T47D (cell line): ENCODE data around the gene AFF3.

Experiments
- DNase-seq, 2 experiments: peaks; one replicate each; pipeline versions ENCODE4 v3.0.0 to v3.0.0-alpha.2; 2011 to 2012; ENCODE audit warnings: low read depth in 1 of 2, low spot score in 1 of 2
- JUND ChIP-seq: IDR thresholded peaks from 2 replicates; pipeline ENCODE4 v1.6.1; 2012; ENCODE audit warnings: low read depth
- in situ Hi-C: cut with HindIII; loops from 2 replicates; pipeline ENCODE4 v1.10.0; 2016; ENCODE audit warnings: low sequenced_read_pairs, low pct_unique_long_range_greater_than_20kb

AFF3 gene

DNA sequence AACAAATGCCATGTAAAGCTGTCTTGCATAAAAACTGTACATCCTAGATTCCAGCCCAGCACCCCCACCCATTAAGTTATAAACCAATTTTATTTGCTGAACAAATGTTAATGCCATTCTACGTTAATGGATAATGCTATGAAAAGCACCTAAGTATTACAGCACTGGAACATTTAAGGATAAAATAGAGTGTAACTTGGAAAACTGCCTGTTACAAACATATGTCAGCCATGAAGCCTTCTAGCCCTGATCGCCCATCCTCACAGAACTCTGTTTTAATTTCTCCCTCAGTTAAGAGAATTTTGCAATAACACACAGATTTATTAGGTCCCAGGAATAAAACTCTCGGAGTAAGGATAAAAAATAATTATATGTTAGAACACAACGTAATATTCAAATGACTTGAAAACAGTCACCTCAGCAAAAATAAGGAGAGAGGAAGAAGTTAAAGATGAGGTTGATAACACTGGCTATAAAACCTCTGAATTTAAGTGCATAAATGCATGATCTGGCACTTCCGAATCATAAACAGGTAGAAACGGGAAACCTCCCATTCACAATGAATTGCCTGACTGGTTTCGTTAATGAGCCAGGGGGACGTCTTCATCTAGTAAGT is 308.7 kb downstream of the AFF3 start:
- in situ Hi-C loops = no loop called here
- DNase-seq = no peak
- no peak for TF ChIP-seq JUND

DNA sequence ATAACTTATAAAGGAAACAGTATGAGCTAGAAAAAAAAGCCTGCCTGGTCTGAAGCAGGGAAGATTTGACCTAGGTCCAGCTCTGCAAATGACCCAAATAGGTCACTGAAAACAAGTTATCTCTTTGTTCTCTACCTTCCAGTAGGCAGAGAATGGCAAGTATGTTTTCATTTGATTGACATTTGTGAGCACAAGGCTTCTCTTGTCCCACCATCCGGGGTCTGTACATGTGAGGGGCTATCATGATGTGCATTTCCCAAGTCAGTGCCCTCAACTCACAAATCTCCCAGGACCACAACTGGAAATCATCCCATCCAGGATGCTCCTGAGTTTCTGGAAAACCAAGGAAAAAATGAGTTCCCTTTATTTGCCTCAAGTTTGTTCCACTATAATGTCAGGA is 309.5 kb downstream of the AFF3 start:
- in situ Hi-C loops = no loop called here
- DNase-seq = no peak
- TF ChIP-seq JUND = no peak

DNA sequence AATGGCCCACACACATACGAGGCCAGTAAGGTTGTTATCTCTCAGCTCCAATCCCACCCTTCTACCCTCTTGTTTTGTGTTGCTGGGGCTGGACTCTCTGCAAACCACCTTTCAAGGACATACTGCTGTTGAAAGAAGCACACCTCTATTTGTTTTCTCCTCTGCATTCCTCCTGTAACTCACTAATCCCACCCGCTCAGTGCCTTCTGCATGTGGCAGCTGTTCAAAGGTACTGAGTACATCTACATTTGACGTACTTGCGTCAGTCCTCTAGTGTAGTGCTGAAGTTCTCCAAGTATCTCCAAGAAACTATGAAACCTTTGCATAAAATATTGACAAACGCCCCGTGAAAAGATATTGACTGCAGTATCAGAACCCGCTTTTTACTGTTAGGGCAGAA is 310.6 kb downstream of the AFF3 start:
- DNase-seq = no peak
- no peak for TF ChIP-seq JUND
- in situ Hi-C loops = no loop called here

DNA sequence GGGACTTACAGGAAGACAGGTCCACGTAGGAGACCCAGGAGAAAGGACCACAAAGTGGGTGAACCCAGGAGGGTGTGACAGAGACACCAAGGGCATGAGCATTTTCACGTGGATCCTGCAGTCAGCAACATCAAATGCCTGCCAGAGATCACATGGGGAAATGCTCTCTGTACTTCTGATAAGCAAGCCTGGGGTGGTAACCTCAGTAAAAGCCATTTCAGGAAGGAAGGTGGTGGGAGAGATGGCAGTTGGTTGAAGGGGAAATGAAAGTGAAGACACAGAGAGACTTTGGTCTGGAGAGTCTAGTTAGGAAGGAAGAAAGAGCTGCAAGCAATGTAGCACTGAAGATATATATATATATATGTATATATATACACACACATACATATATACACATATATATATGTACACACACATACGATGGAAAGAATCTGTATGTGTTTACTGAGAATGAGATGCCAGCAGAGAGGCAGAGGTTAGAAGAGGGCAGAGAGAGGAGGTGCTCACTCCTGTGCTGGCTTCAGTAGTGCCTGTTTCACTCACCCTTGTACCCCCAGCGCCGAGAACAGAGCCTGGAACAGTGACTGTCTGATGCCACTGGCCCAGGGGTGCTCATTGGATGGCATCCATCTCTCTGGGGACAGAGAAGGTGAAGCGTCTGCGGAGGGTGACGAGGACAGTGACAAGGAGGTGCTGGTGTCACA is 314.9 kb downstream of the AFF3 start:
- DNase-seq = no peak
- in situ Hi-C loops = no loop called here

DNA sequence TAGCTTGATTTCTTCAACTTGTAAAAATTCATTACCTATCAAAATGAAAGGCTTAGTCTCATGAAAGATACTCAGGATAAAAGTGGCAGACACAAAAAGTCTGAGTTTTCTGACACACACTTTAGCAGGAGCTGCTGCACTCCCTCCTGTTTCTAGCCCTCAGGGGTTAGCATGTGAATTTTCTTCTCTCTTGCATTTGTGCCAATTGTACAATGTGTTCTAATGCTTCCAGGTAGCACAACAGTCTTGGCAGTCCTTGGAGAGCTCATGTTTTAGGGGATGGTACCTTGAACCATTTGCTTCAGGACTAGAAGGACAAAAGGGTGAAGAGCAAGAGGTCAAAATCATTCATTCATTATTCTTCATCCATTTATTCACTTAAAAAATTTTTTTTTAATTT is 316.8 kb downstream of the AFF3 start:
- no peak for DNase-seq
- in situ Hi-C loops = no loop called here
- no peak for TF ChIP-seq JUND

More for the DNA sequence above, 314.9 kb downstream of the AFF3 start:
- TF ChIP-seq JUND = no peak

DNA sequence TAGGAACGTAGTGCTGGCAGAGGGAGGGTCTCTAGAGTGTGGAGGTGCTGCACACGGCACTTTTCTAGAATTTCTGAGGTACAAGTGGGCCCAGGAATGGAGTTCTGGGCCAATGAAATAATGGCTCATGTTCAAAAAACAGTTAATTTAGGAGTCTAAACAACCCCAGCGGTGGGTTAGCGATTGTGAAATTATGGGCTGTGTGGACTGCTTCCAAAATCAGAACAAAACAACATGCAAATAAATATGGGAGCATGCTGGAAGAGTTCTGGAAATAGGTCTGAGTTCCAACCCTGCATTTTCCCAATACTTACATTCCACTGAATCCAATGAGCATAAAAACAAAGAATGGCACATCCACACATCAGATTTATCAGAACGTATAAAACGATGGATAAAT is 317.6 kb downstream of the AFF3 start:
- TF ChIP-seq JUND = no peak
- DNase-seq = no peak
- in situ Hi-C loops = no loop called here

DNA sequence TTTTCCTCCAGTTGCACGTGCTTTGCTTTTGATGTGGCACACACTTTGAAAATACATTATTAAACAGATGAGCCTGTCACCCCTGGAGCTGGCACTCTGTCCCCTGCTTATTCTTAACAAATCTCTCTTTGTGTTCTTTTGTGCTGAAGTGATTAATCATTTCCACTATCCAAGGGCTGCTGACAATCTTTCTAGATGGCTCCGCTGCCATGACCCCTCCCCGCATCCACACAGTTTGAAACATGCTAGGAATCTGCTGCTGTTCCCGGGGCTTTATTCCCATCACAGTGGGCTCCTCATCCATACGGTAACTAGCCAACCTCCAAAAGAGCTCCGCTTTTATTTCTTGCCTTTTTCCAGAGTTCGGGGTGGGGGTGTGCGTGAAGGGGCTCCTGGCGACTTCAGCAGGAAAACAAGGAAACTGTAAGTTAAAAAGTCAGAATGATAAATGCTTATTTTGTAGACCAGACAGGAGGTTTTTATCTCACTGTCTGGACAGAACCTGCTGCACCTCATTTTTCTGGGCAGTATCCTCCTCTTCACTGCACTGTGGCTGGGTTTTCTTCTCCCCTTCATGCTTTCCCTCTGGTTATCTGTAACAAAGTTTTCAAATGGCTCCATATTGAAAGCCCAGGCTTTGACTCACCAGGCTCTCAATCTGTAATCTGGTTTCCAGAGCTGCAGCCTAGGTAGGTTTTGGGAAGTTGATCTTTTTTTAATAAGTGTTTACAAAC is 319.7 kb downstream of the AFF3 start:
- no peak for DNase-seq
- no peak for TF ChIP-seq JUND
- in situ Hi-C loops = no loop called here

DNA sequence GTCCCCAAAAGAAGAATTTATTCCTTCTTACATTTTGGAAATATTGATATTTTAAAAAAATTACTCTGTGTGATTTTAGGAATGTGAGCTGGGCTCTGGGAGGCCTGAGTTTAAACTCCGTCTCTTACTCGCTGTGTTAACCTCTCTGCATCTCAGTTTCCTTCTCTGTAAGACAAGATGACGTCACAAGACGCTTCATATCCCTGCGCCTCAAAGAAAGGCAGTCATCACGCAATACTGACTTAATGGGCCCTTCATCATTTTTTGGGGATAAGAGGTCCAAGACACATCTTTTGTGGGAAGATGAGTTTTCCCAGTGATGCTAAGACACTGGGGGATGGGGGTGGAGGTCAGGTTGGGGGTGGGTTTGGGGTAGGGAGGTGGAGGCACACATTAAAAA is 320.4 kb downstream of the AFF3 start:
- in situ Hi-C loops = no loop called here
- no peak for TF ChIP-seq JUND
- no peak for DNase-seq

DNA sequence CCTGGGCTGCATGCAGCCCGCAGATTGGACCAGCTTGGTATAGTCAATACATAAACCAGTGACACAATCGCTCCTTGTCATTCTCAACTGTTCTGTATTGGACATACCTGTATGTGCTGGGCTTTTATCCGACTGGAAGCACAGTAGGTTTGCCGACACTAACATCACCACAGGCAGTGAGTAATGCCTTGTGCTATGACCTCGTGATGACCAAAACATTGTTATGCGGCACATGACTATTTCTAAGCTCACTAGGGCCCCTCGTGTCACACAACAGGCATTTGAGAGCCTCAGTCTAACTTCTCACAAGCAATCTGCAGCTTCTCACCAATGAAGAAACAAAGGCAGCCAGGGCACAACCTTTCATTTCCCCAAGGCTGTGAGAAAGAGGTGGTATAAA is 320.8 kb downstream of the AFF3 start:
- TF ChIP-seq JUND = no peak
- DNase-seq = no peak
- in situ Hi-C loops = no loop called here

DNA sequence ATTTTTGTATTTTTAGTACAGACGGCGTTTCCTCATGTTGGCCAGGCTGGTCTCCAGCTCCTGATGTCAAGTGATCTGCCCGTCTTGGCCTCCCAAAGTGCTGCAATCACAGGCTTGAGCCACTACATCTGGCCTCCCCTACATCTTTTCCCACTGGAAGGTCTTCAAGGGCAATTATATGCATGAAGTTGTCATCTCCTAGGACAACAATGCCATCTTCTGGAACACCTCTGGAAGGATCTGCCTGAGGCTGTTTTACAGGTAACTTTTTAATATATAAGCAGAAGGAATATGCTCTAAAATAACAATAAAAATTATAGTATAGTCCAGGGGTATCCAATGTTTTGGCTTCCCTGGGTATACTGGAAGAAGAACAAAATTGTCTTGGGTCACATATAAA is 321.4 kb downstream of the AFF3 start:
- in situ Hi-C loops = no loop called here
- peak in 1 of 2 experiments; percentile 54 for DNase-seq
- TF ChIP-seq JUND = no peak

DNA sequence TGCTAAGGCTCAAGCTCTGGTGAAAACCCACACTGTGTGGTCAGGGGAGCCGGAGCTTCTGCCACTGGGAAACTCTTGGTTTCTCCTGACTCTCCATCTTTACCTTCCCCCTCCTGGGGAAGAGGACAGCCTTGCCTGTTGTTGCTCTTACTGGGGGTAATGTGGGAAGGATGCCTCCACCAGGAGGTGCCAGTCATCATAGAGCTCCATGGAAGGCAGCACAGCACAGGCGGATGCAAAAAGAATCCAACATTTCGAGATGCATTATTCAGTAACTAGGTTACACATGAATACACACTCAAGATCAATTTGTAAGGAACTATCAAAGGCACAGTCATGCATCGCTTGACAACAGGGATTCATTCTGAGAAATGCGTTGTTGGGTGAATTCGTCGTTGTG is 322.6 kb downstream of the AFF3 start:
- no peak for DNase-seq
- TF ChIP-seq JUND = no peak
- in situ Hi-C loops = no loop called here

DNA sequence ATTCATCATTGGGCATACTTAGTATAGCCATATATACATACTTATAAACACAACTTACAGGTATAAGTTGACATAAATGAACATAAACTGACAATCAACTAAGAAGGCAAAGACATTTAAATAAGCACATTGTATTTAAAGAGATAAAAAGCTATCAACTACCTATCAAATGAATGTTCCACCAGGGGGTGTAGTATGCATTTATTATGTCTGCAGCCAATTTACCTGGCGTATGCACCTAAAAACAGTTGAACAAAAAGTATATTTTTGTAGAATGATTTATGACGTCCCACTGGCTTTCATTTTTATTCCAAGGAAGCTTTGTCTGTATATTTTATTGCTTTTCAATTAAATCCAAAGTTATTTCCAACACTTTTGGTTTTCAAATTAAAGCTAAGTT is 323.5 kb downstream of the AFF3 start:
- in situ Hi-C loops = no loop called here
- TF ChIP-seq JUND = no peak
- DNase-seq = no peak

DNA sequence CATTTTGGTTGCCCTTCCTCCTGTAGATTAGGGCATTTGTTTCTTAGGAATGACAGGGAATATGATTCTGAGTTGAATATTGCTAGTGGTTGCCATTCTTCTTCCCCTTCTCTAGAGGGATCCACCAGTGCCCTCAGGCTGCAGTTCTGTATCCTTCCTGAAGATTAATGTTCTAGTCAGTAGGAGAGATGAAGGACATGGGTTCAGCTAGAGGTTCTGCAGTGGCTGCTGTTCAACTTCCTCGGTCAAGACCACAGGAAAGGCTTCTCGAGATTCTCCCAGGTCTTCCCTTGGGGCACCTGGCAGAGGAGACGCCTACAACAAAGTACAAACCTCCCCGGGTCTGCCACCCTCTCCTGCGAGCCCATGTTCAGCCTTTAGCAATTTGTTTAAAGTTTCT is 325.5 kb downstream of the AFF3 start:
- in situ Hi-C loops = no loop called here
- TF ChIP-seq JUND = no peak
- no peak for DNase-seq

DNA sequence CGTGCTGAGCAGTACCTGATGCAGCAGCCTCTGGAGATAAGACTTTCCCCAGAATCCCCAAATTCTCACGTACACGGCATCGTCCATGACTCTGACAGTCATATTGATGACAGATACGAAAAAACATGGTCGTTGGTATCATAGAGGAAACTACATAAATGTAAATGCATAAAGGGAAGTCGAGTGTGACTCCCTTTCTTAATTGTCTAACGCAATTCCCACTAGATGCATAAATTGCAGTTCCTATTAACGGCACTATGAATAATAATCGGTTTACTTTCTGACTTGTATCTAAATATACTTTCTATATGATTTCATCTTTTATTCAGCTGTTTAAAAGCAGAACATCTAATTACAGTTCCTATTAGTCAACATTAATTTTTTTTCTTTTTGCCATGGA is 330.0 kb downstream of the AFF3 start:
- in situ Hi-C loops = no loop called here
- TF ChIP-seq JUND = no peak

More for the DNA sequence above, 330.0 kb downstream of the AFF3 start:
- DNase-seq = no peak
